Small intestine (tissue), 7 donors: Measurements from ENCODE around the gene METTL9. TPM values are rescaled to one million over a fixed set of nuclear protein-coding genes. Genes with fewer than 3 reads are reported as not detected.
A peak's percentile ranks its signal among the peaks of the same experiment; 100 is the strongest.

ENCODE experiments used
- DNase-seq, 2 donors: peaks; one replicate each; pipeline versions ENCODE4 v3.0.0 to v3.0.0-alpha.2; 2013
- FAIRE-seq: peaks from 2 replicates; lab custom pipeline; 2012; peaks lifted over from hg19 to GRCh38; lab: Jason Lieb, UNC
- H3K27ac ChIP-seq, 3 donors: one replicate each; pipeline ENCODE4 v1.5.1; 2013; ENCODE audit warnings: low read length in 2 of 3, mild to moderate bottlenecking in 2 of 3, control low read depth in 1 of 3, inconsistent platforms in 1 of 3, low read depth in 1 of 3, moderate library complexity in 1 of 3
- H3K27me3 ChIP-seq, 3 donors: one replicate each; pipeline ENCODE4 v1.6.1; 2013; ENCODE audit warnings: low read length in 3 of 3, inconsistent platforms in 1 of 3; ENCODE audit not compliant: control insufficient read depth in 3 of 3, insufficient read depth in 3 of 3
- H3K36me3 ChIP-seq, 3 donors: one replicate each; pipeline ENCODE4 v1.6.1; 2013; ENCODE audit warnings: low read length in 3 of 3, inconsistent platforms in 1 of 3, low read depth in 1 of 3, mild to moderate bottlenecking in 1 of 3, moderate library complexity in 1 of 3; ENCODE audit not compliant: control insufficient read depth in 3 of 3, insufficient read depth in 2 of 3
- H3K4me1 ChIP-seq, 3 donors: one replicate each; pipeline ENCODE4 v1.6.1; 2013; ENCODE audit warnings: low read length in 2 of 3, inconsistent platforms in 1 of 3, low read depth in 1 of 3, mild to moderate bottlenecking in 1 of 3, moderate library complexity in 1 of 3; ENCODE audit not compliant: control insufficient read depth in 3 of 3, insufficient read depth in 2 of 3
- H3K4me3 ChIP-seq, 3 donors: one replicate each; pipeline ENCODE4 v1.5.1; 2013; ENCODE audit warnings: low read length in 3 of 3, control low read depth in 1 of 3, inconsistent platforms in 1 of 3, low read depth in 1 of 3, mild to moderate bottlenecking in 1 of 3, moderate library complexity in 1 of 3
- H3K9me3 ChIP-seq, 2 donors: one replicate each; pipeline ENCODE4 v1.6.1; 2013; ENCODE audit warnings: low read depth in 1 of 2, low read length in 1 of 2; ENCODE audit not compliant: control insufficient read depth in 2 of 2, insufficient read depth in 1 of 2
- WGBS, 3 donors: extraction: QIAGEN DNeasy Blood & Tissue Kit; methylation state at CpG; one replicate each; pipeline ENCODE4 v1.1.7; 2013; 5-methylcytosine and 5-hydroxymethylcytosine counted together
- polyA plus RNA-seq, 4 donors: library from polyadenylated mRNA; stranded (reverse) in 3 of 4; unstranded in 1 of 4; fragments of 200-250 nt in 3 of 4; fragments of 120-200 nt in 1 of 4; gene quantifications; one replicate each; pipeline versions ENCODE4 v1.2.1 to v1.2.3, GENCODE V29; 2013
- donor health status: healthy with polysubstance abuse.
- donor health status: control.
- donor health status: control.
- donor health status: Bipolar disorder and iron deficiency.
- donor health status: healthy.

METTL9 gene
- polyA plus RNA-seq, 4 donors: 38.7 to 171 (median 61.0) TPM

DNA sequence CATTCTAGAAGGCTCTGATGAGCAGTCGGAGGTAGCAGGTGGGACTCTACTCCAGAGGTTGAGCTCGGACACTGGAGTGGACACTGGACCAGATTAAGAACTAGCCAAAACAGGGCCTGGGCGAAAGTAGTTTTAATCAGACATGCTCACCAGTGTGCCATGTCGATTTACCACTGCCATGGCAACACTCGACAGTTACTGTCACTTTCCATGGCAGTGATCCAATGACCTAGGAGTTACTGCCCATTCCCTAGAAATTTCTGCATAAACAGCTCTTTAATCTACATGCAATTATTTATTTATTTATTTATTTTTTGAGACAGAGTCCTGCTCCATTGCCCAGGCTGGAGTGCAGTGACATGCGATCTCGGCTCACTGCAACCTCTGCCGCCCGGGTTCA, 7.2 kb upstream of the METTL9 start:
- 90 to 94% (median 91%) methylated on average over 9 of the region's 9 CpGs for WGBS, 3 donors
- Histone ChIP-seq H3K4me3 (no peak overlapping the region), H3K36me3 (no peaks in the 10 kb centered on the region), H3K27ac (no peak overlapping the region), H3K4me1 (no peaks in the 10 kb centered on the region), H3K9me3 (no peaks in the 10 kb centered on the region), H3K27me3 (no peaks in the 10 kb centered on the region)
- DNase-seq: no peak
- no peak for FAIRE-seq

DNA sequence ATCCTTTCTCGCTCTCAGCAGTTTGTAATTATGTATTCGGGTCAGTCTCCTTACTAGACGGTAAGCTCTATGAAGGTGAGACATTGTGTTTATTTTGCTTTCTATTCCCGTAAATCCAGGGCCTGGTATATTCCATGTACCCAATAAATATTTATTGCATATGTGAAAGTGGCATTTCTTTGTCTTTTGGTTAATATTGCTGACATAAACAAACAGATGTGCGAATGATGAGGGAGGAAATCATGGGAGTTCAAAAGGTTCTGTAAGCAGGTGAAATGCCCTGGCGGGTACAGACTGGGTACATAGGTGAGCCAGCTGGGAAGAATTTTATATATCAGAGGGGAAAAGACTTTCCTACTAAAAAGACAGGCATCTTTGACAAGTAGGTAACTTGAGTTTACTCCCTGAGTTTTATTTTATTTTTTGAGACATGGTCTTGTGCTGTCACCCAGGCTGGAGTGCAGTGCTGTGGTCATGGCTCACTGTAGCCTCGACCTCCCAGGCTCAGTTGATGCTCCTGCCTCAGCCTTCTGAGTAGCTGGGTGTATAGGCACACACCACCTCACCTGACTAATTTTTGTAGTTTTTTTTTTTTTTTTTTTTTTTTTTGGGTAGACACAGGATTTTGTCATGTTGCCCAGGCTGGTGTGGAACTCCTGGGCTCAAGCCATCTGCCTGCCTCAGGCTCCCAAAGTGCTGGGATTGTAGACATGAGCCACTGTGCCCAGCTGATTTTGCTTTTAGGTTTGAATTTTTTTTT, 5.7 kb upstream of the METTL9 start:
- 62 to 71% (median 69%) methylated on average over 7 of the region's 7 CpGs for WGBS, 3 donors
- H3K36me3 ChIP-seq: no peaks in the 10 kb centered on the region
- no peak for FAIRE-seq

DNA sequence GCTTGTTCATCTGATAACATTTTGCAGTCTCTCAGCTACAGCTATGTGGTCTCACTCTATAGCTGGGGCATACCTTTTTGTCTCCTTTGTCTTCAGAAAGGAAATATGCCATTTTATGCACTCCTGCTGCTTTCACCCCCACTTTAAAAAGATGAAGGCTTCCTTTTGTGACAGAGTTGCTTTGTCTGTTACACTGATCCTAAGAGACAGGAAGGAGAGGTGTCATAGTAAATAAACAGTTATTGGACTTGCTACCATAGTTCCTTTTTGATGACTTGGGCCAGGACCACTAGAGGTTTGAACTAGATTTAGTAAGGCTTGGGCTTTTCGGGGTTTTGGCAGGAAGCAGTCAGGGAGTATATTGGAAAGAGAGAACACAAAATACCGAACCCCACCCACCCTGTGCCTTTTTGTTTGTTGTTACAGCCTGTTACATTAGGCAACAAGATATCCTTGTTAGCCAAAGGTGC, 1.8 kb upstream of the METTL9 start:
- no peak for DNase-seq
- WGBS, 3 donors: 83 to 87% (median 86%) methylated on average over 2 of the region's 2 CpGs
- FAIRE-seq: no peak
- Histone ChIP-seq H3K4me1 (peaks cover 0 to 4% (median 0%) of the 10 kb centered on the region in 3 donors), H3K27ac (no peak overlapping the region), H3K36me3 (no peaks in the 10 kb centered on the region), H3K27me3 (no peaks in the 10 kb centered on the region), H3K9me3 (no peaks in the 10 kb centered on the region), H3K4me3 (no peak overlapping the region)

More for the DNA sequence above, 5.7 kb upstream of the METTL9 start:
- H3K4me1 ChIP-seq: peaks cover 0 to 3% (median 0%) of the 10 kb centered on the region in 3 donors
- H3K27me3 ChIP-seq: no peaks in the 10 kb centered on the region
- H3K27ac ChIP-seq: no peak overlapping the region
- no peaks in the 10 kb centered on the region for H3K9me3 ChIP-seq
- DNase-seq: no peak
- H3K4me3 ChIP-seq: no peak overlapping the region

DNA sequence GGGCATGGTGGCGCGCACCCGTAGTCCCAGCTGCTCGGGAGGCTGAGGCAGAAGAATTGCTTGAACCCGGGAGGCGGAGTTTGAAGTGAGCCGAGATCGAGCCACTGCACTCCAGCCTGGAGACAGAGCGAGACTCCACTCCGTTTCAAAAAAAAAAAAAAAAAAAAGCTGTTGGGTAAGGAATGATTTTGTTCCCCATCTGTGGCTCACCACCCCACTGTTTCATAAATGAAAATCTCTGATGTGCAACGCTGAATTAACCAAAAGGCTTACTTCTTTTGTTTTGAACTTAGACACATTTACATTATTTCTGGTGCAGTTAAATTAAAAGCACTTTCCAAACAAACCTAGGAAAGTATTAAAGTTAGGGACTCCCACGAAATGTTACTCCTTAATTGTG, 1.2 kb upstream of the METTL9 start:
- 88 to 89% (median 88%) methylated on average over 12 of the region's 12 CpGs for WGBS, 3 donors
- DNase-seq: no peak
- Histone ChIP-seq H3K36me3 (no peaks in the 10 kb centered on the region), H3K27me3 (no peaks in the 10 kb centered on the region), H3K27ac (peak overlapping the region in 2 of 3 donors; percentile 87 to 97), H3K4me3 (no peak overlapping the region), H3K9me3 (no peaks in the 10 kb centered on the region), H3K4me1 (peaks cover 0 to 4% (median 0%) of the 10 kb centered on the region in 3 donors)
- no peak for FAIRE-seq

DNA sequence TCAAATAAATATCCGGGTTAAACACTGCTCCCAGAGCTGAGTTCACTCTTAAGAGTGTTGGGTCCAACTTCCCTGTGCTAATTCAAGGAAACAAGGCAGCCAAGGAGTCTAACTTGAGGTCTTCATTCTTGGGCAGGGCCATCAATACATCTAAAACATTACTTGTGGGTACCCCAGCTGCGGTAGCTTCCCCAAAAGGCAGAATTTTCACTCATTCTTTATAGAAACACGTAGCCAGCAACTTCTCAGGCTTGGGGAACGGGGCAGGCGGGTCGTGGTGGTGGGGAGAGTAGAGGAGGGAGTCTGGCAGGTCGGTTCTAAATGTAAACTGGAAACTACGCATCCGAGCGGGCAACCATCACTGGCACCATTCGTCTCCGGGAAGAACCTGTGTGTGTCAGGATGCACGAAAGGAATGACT, 666 bp upstream of the METTL9 start:
- FAIRE-seq (no peak), DNase-seq (peak; percentile 46 to 66)
- Histone ChIP-seq H3K27ac (peak overlapping the region; percentile 87 to 97 (median 87)), H3K4me3 (peak overlapping the region; percentile 57 to 99 (median 66)), H3K4me1 (peaks cover 0 to 4% (median 0%) of the 10 kb centered on the region in 3 donors), H3K9me3 (no peaks in the 10 kb centered on the region), H3K36me3 (no peaks in the 10 kb centered on the region), H3K27me3 (no peaks in the 10 kb centered on the region)
- 0 to 1% (median 1%) methylated on average over 13 of the region's 13 CpGs for WGBS, 3 donors

DNA sequence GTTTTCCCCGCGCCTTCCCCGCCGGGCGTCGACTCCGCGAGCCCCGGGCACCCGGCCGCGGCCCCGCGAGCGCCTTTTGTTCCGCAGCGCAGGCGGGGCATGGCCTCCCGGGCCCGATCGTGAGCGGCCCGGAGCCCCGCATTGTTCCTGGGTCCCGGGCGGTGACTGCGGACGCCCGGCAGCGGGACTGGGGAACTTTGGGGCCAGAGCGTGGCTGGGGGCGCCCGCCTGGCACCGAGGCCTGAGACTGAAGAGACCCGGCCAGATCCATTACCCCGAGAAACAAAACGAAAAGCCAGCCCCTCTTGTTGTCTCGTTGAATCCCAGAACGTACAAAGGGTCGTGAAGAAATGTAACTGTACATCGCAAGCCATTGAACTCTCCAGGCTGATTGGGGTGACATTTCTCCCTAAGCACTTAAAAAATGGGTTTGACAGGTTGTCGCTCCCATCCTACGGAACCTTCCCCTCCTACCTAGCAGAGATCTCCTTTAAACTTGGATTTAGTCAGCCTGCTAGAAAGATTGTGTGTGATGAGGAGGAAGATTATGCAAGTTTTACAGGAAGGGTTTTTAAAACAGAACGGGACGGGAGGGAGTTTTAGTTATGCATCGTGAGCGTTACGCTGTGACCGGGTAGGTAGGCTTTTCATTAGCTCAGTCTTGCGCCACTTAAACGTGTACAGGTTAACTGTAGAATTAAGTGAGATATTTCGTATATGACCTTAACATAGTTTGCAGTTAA, 825 bp downstream of the METTL9 start:
- H3K27me3 ChIP-seq: no peaks in the 10 kb centered on the region
- peak overlapping the region; percentile 78 to 99 (median 95) for H3K4me3 ChIP-seq
- FAIRE-seq: no peak
- DNase-seq: peak; percentile 51 to 72
- no peaks in the 10 kb centered on the region for H3K9me3 ChIP-seq
- WGBS, 3 donors: 0 to 1% (median 0%) methylated on average over 45 to 52 of the region's 52 CpGs
- H3K4me1 ChIP-seq: peaks cover 0 to 9% (median 3%) of the 10 kb centered on the region in 3 donors
- H3K36me3 ChIP-seq: no peaks in the 10 kb centered on the region
- peak overlapping the region; percentile 87 to 97 (median 88) for H3K27ac ChIP-seq

DNA sequence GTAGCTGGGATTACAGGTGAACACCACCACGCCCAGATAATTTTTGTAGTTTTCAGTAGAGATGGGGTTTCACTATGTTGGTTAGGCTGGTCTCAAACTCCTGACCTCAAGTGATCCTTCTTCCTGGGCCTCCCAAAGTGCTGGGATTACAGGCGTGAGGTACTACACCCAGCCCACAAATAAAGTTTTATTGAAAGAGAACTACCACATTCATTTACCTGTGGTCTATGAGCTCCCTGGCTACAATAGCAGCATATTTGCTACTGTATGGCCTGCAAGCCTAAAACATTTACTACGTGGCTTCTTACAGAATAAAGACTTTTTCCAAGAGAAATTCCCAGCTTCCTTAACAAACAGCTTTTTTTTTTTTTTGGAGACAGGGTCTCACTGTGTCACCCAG, 3.4 kb downstream of the METTL9 start:
- H3K27ac ChIP-seq: no peak overlapping the region
- FAIRE-seq (no peak), DNase-seq (no peak)
- peaks cover 0 to 9% (median 3%) of the 10 kb centered on the region in 3 donors for H3K4me1 ChIP-seq
- H3K36me3 ChIP-seq: no peaks in the 10 kb centered on the region
- H3K9me3 ChIP-seq: no peaks in the 10 kb centered on the region
- H3K27me3 ChIP-seq: no peaks in the 10 kb centered on the region
- 87 to 96% (median 94%) methylated on average over 3 of the region's 3 CpGs for WGBS, 3 donors
- no peak overlapping the region for H3K4me3 ChIP-seq

DNA sequence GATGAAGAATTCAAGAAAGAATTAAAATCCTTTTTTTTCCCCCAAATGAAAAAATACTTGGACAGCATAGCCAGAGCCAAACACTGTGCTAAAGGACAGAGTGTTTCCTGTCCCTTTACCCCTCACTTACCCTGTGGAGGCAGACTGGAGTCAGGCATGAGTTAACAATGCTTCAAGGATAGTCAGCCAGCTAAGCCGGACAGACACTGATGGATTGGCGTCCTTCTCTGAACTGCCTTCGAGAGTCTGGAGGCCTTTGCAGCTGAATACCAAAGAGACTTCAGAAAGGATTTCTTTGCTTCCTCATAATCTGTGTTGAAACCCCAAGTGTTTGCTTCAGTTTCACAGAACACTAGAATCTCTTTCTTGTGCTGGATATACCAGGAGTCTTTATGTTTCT, 4.6 kb downstream of the METTL9 start:
- Histone ChIP-seq H3K27ac (no peak overlapping the region), H3K36me3 (no peaks in the 10 kb centered on the region), H3K4me3 (no peak overlapping the region), H3K9me3 (no peaks in the 10 kb centered on the region), H3K4me1 (peaks cover 0 to 13% (median 3%) of the 10 kb centered on the region in 3 donors), H3K27me3 (no peaks in the 10 kb centered on the region)
- DNase-seq (no peak), FAIRE-seq (no peak)
- WGBS, 3 donors: 48 to 79% (median 63%) methylated on average over 3 of the region's 3 CpGs
